SK-N-SH (cell line): ENCODE measurements around the gene TMEM41B.

ENCODE experiments used
- CTCF ChIP-seq: fragments of 200-600 bp; sonication (generic); IDR thresholded peaks from 2 replicates; pipeline ENCODE4 v1.6.1; 2017; ENCODE audit warnings: antibody characterized with exemption, mild to moderate bottlenecking, moderate library complexity
- EP300 ChIP-seq, 2 experiments: IDR thresholded peaks; 2 replicates each; pipeline versions ENCODE4 v1.4.0 to v1.6.1; 2012; ENCODE audit warnings: borderline replicate concordance in 1 of 2, low read depth in 1 of 2, low read length in 1 of 2
- FOXJ3 ChIP-seq: sonication (generic); formaldehyde crosslinking; IDR thresholded peaks from 2 replicates; pipeline ENCODE4 v1.5.1; 2020; ENCODE audit warnings: mild to moderate bottlenecking, missing genetic modification reagents
- MXI1 ChIP-seq: IDR thresholded peaks from 2 replicates; pipeline ENCODE4 v1.6.1; 2012; ENCODE audit warnings: mild to moderate bottlenecking, low read depth, low read length, improper control_type of control experiment
- POLR2AphosphoS5 ChIP-seq: IDR thresholded peaks from 2 replicates; pipeline ENCODE4 v1.6.1; 2012; ENCODE audit warnings: low read depth, low read length
- RFX5 ChIP-seq: IDR thresholded peaks from 2 replicates; pipeline ENCODE4 v1.6.1; 2012; ENCODE audit warnings: mild to moderate bottlenecking, improper control_type of control experiment, low read length
- YY1 ChIP-seq: IDR thresholded peaks from 2 replicates; pipeline ENCODE4 v1.4.0; 2012; ENCODE audit warnings: low read depth, mild to moderate bottlenecking

- no peak for TF ChIP-seq MXI1
- no peak for TF ChIP-seq CTCF
- TF ChIP-seq FOXJ3: no peak
- no peak for TF ChIP-seq RFX5
- no peak for TF ChIP-seq POLR2AphosphoS5
- TF ChIP-seq YY1: no peak
- TF ChIP-seq EP300 (IDR thresholded peaks at IDR 0.05; ENCODE audit: borderline replicate concordance in 1 of 2, low read depth in 1 of 2, low read length in 1 of 2): no peak
Measured at GRCh38 chr11:9273376-9274336, 40.7 kb downstream of the TMEM41B start.
